Trophoblast cell (in vitro differentiated cells and primary cell): ENCODE data around the gene BICC1.

ENCODE experiments used
- DNase-seq, 2 donors: peaks; one replicate each; pipeline ENCODE4 v3.0.0-alpha.2; 2016
- H2AFZ ChIP-seq: 2 replicates; pipeline ENCODE4 v1.6.1; 2013; ENCODE audit warnings: low read length, moderate library complexity, mild to moderate bottlenecking; ENCODE audit not compliant: insufficient read depth, poor library complexity
- H2AK5ac ChIP-seq: 2 replicates; pipeline ENCODE4 v1.6.1; 2013; ENCODE audit warnings: mild to moderate bottlenecking, low read length
- H2BK120ac ChIP-seq: 2 replicates; pipeline ENCODE4 v1.6.1; 2013; ENCODE audit warnings: low read length, mild to moderate bottlenecking, moderate library complexity; ENCODE audit not compliant: insufficient read depth, poor library complexity
- H2BK12ac ChIP-seq: 2 replicates; pipeline ENCODE4 v1.6.1; 2013; ENCODE audit warnings: mild to moderate bottlenecking, low read length, moderate library complexity
- H2BK5ac ChIP-seq: 2 replicates; pipeline ENCODE4 v1.6.1; 2013; ENCODE audit warnings: low read length, low read depth, moderate library complexity, mild to moderate bottlenecking; ENCODE audit not compliant: poor library complexity
- H3K14ac ChIP-seq: 2 replicates; pipeline ENCODE4 v1.6.1; 2013; ENCODE audit warnings: mild to moderate bottlenecking, low read length
- H3K18ac ChIP-seq: 2 replicates; pipeline ENCODE4 v1.6.1; 2013; ENCODE audit warnings: mild to moderate bottlenecking, low read length
- H3K23ac ChIP-seq: 2 replicates; pipeline ENCODE4 v1.6.1; 2013; ENCODE audit warnings: low read length
- H3K27ac ChIP-seq: 2 replicates; pipeline ENCODE4 v1.5.1; 2013; ENCODE audit warnings: low read depth, mild to moderate bottlenecking, inconsistent platforms, low read length, moderate library complexity
- H3K27me3 ChIP-seq: 2 replicates; pipeline ENCODE4 v1.6.1; 2013; ENCODE audit warnings: inconsistent platforms, mild to moderate bottlenecking, low read length, moderate library complexity; ENCODE audit not compliant: insufficient read depth
- H3K36me3 ChIP-seq, 2 experiments: 1 replicate in 1 of 2; 2 replicates in 1 of 2; pipeline ENCODE4 v1.6.1; 2013; ENCODE audit warnings: low read length in 2 of 2, mild to moderate bottlenecking in 2 of 2, moderate library complexity in 1 of 2; ENCODE audit not compliant: insufficient read depth in 2 of 2, control insufficient read depth in 1 of 2
- H3K4ac ChIP-seq: 2 replicates; pipeline ENCODE4 v1.6.1; 2013; ENCODE audit warnings: low read depth, mild to moderate bottlenecking, low read length, moderate library complexity
- H3K4me1 ChIP-seq, 2 experiments: 1 replicate in 1 of 2; 2 replicates in 1 of 2; pipeline ENCODE4 v1.6.1; 2013; ENCODE audit warnings: low read length in 2 of 2, mild to moderate bottlenecking in 2 of 2, moderate library complexity in 1 of 2; ENCODE audit not compliant: insufficient read depth in 2 of 2, control insufficient read depth in 1 of 2
- H3K4me2 ChIP-seq: 2 replicates; pipeline ENCODE4 v1.6.1; 2013; ENCODE audit warnings: inconsistent platforms, mild to moderate bottlenecking, low read length, moderate library complexity
- H3K4me3 ChIP-seq: 2 replicates; pipeline ENCODE4 v1.5.1; 2013; ENCODE audit warnings: mild to moderate bottlenecking, low read depth, low read length, inconsistent platforms
- H3K79me1 ChIP-seq: one replicate; pipeline ENCODE4 v1.6.1; 2013; ENCODE audit warnings: low read length
- H3K79me2 ChIP-seq: 2 replicates; pipeline ENCODE4 v1.6.1; 2013; ENCODE audit warnings: low read length, mild to moderate bottlenecking; ENCODE audit not compliant: control insufficient read depth, insufficient read depth, poor library complexity
- H3K9ac ChIP-seq: 2 replicates; pipeline ENCODE4 v1.6.1; 2013; ENCODE audit warnings: mild to moderate bottlenecking, low read length
- H3K9me3 ChIP-seq: 2 replicates; pipeline ENCODE4 v1.6.1; 2013; ENCODE audit warnings: low read depth, mild to moderate bottlenecking, control low read depth, inconsistent platforms, low read length; ENCODE audit not compliant: insufficient read depth
- H4K12ac ChIP-seq: 2 replicates; pipeline ENCODE4 v1.6.1; 2013; ENCODE audit warnings: low read depth, mild to moderate bottlenecking, low read length, moderate library complexity
- H4K8ac ChIP-seq: 2 replicates; pipeline ENCODE4 v1.6.1; 2013; ENCODE audit warnings: low read depth, mild to moderate bottlenecking, low read length, moderate library complexity
- H4K91ac ChIP-seq: one replicate; pipeline ENCODE4 v1.6.1; 2013; ENCODE audit warnings: low read depth, mild to moderate bottlenecking, low read length, moderate library complexity
- WGBS: extraction: QIAGEN DNeasy Blood & Tissue Kit; methylation state at CpG from one replicate; pipeline ENCODE4 v1.1.7; 2013; ENCODE audit warnings: missing lambda C conversion rate; ENCODE audit not compliant: insufficient read length, insufficient coverage; ENCODE audit errors: extremely low coverage; 5-methylcytosine and 5-hydroxymethylcytosine counted together

The BICC1 gene

GRCh38 chr10:58796242-58796641, 283.6 kb downstream of the BICC1 start:
- H3K23ac ChIP-seq, result no peak overlapping the region
- peak; percentile 64 to 95 for DNase-seq
- WGBS, result no CpG with 5 or more reads among the region's 7 CpGs
- no peak overlapping the region for H3K18ac ChIP-seq
- H3K4me3 ChIP-seq, result no peak overlapping the region
- H3K36me3 ChIP-seq, result no peaks in the 10 kb centered on the region
- H3K4me1 ChIP-seq, result no peaks in the 10 kb centered on the region
- no peak overlapping the region for H2BK5ac ChIP-seq
- no peaks in the 10 kb centered on the region for H3K27me3 ChIP-seq
- H4K8ac ChIP-seq, result no peak overlapping the region
- H2BK12ac ChIP-seq, result no peak overlapping the region
- no peak overlapping the region for H4K12ac ChIP-seq
- no peaks in the 10 kb centered on the region for H3K79me2 ChIP-seq
- no peak overlapping the region for H3K14ac ChIP-seq
- no peaks in the 10 kb centered on the region for H3K9me3 ChIP-seq
- no peak overlapping the region for H3K4me2 ChIP-seq
- H4K91ac ChIP-seq, result no peak overlapping the region
- no peak overlapping the region for H2AK5ac ChIP-seq
- no peak overlapping the region for H2BK120ac ChIP-seq
- H2AFZ ChIP-seq, result no peak overlapping the region
- no peak overlapping the region for H3K4ac ChIP-seq
- H3K9ac ChIP-seq, result no peak overlapping the region
- no peaks in the 10 kb centered on the region for H3K79me1 ChIP-seq
- no peak overlapping the region for H3K27ac ChIP-seq

DNA sequence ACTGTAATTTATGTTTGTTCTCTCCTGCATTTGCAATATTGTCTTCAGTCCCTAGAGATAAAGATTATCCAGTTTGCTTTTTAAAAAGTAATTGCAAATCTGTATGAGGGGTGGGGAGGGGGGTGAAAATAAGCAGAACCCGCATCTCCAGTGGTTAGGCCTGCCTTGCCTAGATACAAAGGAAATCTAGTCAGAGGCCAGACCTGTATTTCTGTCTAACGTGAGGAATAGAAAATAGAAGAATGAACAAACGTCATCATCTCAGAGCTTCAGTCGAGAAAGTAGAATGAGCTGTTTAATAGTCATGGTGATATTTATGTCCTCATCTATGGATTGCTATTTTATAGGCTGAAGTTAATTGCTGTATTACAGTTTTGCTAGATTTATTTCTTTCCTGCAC, 284.2 kb downstream of the BICC1 start:
- no peak overlapping the region for H4K12ac ChIP-seq
- H3K79me2 ChIP-seq, result no peaks in the 10 kb centered on the region
- H4K91ac ChIP-seq, result no peak overlapping the region
- H2BK120ac ChIP-seq, result no peak overlapping the region
- no peak overlapping the region for H3K4me3 ChIP-seq
- H3K4me1 ChIP-seq, result no peaks in the 10 kb centered on the region
- H3K9me3 ChIP-seq, result no peaks in the 10 kb centered on the region
- DNase-seq, result peak; percentile 16 to 68
- no peak overlapping the region for H2AFZ ChIP-seq
- no peak overlapping the region for H3K18ac ChIP-seq
- H3K27me3 ChIP-seq, result no peaks in the 10 kb centered on the region
- no peak overlapping the region for H3K27ac ChIP-seq
- no peak overlapping the region for H2BK5ac ChIP-seq
- no peak overlapping the region for H3K23ac ChIP-seq
- H3K79me1 ChIP-seq, result no peaks in the 10 kb centered on the region
- H2BK12ac ChIP-seq, result no peak overlapping the region
- no peak overlapping the region for H3K4ac ChIP-seq
- H3K4me2 ChIP-seq, result no peak overlapping the region
- WGBS, result no CpG with 5 or more reads among the region's 4 CpGs
- no peak overlapping the region for H2AK5ac ChIP-seq
- H4K8ac ChIP-seq, result no peak overlapping the region
- no peak overlapping the region for H3K9ac ChIP-seq
- H3K36me3 ChIP-seq, result no peaks in the 10 kb centered on the region
- no peak overlapping the region for H3K14ac ChIP-seq

GRCh38 chr10:58797356-58797755, 284.7 kb downstream of the BICC1 start:
- Histone ChIP-seq H2BK5ac (no peak overlapping the region), H4K91ac (no peak overlapping the region), H3K27me3 (no peaks in the 10 kb centered on the region), H3K9ac (no peak overlapping the region), H3K4me3 (no peak overlapping the region), H3K14ac (no peak overlapping the region), H3K4me2 (no peak overlapping the region), H2BK12ac (no peak overlapping the region), H3K18ac (no peak overlapping the region), H4K8ac (no peak overlapping the region), H3K79me2 (no peaks in the 10 kb centered on the region), H2AFZ (no peak overlapping the region), H3K27ac (no peak overlapping the region), H3K4me1 (no peaks in the 10 kb centered on the region), H3K36me3 (no peaks in the 10 kb centered on the region), H3K9me3 (no peaks in the 10 kb centered on the region), H3K4ac (no peak overlapping the region), H2BK120ac (no peak overlapping the region), H3K23ac (no peak overlapping the region), H4K12ac (no peak overlapping the region), H3K79me1 (no peaks in the 10 kb centered on the region), H2AK5ac (no peak overlapping the region)
- peak; percentile 17 to 79 for DNase-seq

DNA sequence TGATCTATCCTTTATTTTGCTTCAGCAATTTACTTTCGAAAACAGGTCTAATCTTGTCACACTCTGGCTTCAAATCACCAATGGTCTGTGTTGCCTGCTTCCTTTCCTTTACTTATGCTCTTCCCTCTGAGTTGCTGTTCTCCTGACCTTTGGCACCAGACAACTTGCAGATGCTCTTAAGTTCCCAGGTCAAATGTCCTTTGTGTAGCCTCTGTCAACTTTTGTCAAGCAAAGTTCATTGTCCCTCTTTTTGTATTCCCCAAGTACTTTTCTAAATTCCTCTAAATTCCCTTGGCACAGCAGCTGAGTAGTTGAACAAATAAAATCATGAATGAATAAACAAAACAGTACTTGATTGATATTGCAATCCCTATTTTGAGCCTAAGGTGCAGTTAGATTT, 289.4 kb downstream of the BICC1 start:
- Histone ChIP-seq H2BK120ac (no peak overlapping the region), H2BK12ac (no peak overlapping the region), H3K23ac (no peak overlapping the region), H3K4me1 (no peaks in the 10 kb centered on the region), H3K27me3 (no peaks in the 10 kb centered on the region), H4K91ac (no peak overlapping the region), H3K4me3 (no peak overlapping the region), H3K79me1 (no peaks in the 10 kb centered on the region), H3K9me3 (no peaks in the 10 kb centered on the region), H3K14ac (no peak overlapping the region), H3K4ac (no peak overlapping the region), H3K27ac (no peak overlapping the region), H3K18ac (no peak overlapping the region), H3K9ac (no peak overlapping the region), H4K8ac (no peak overlapping the region), H3K4me2 (no peak overlapping the region), H2AK5ac (no peak overlapping the region), H4K12ac (no peak overlapping the region), H2AFZ (no peak overlapping the region), H3K79me2 (no peaks in the 10 kb centered on the region), H2BK5ac (no peak overlapping the region), H3K36me3 (no peaks in the 10 kb centered on the region)
- WGBS, result no CpG with 5 or more reads among the region's 1 CpG
- no peak for DNase-seq
